Activated CD8-positive, alpha-beta memory T cell treated with anti-CD3 and anti-CD28 coated beads, Interleukin-2, amount 50 U/mL, for 4 hours (primary cell): Measurements from ENCODE around the gene PVRIG.
"Not testable (repeated sequence)": the region's sequence is repeated elsewhere in the genome, so short reads cannot be mapped to it uniquely, and the experiment has no call there.

Experiments used
- DNase-seq: peaks from one replicate; pipeline ENCODE4 v3.0.0-alpha.2; 2020

Gene PVRIG

GRCh38 chr7:100243385-100243784 is 23.6 kb downstream of the PVRIG start:
- DNase-seq, result peak; percentile 60

GRCh38 chr7:100244988-100245605 is 25.3 kb downstream of the PVRIG start:
- DNase-seq, result not testable (repeated sequence)

GRCh38 chr7:100246121-100246864 is 26.5 kb downstream of the PVRIG start:
- not testable (repeated sequence) for DNase-seq

- DNase-seq, result not testable (repeated sequence)
These were observed 27.1 kb downstream of the PVRIG start for GRCh38 chr7:100246865-100247137.

- DNase-seq, result no peak
These were observed 27.5 kb downstream of the PVRIG start for GRCh38 chr7:100247152-100247757.

- no peak for DNase-seq
These were observed 28.7 kb downstream of the PVRIG start for GRCh38 chr7:100248483-100248882.

- no peak for DNase-seq
These were observed 37.3 kb downstream of the PVRIG start for GRCh38 chr7:100257017-100257416.

GRCh38 chr7:100259984-100260383 is 40.2 kb downstream of the PVRIG start:
- not testable (repeated sequence) for DNase-seq

- DNase-seq, result not testable (repeated sequence)
These were observed 43.1 kb downstream of the PVRIG start for GRCh38 chr7:100262896-100263295.

GRCh38 chr7:100264223-100264622 is 44.5 kb downstream of the PVRIG start:
- DNase-seq, result not testable (repeated sequence)

GRCh38 chr7:100264669-100265165 is 45.0 kb downstream of the PVRIG start:
- DNase-seq, result not testable (repeated sequence)

GRCh38 chr7:100265851-100266250 is 46.1 kb downstream of the PVRIG start:
- not testable (repeated sequence) for DNase-seq

GRCh38 chr7:100266576-100267354 is 47.0 kb downstream of the PVRIG start:
- no peak for DNase-seq

- no peak for DNase-seq
These were observed 47.9 kb downstream of the PVRIG start for GRCh38 chr7:100267648-100268047.

- DNase-seq, result not testable (repeated sequence)
These were observed 49.1 kb downstream of the PVRIG start for GRCh38 chr7:100268882-100269281.

- not testable (repeated sequence) for DNase-seq
These were observed 49.7 kb downstream of the PVRIG start for GRCh38 chr7:100269306-100270045.

GRCh38 chr7:100270046-100270918 is 50.5 kb downstream of the PVRIG start:
- DNase-seq, result not testable (repeated sequence)
